GM19043 (cell line): ENCODE measurements around the gene CLDN18.

ENCODE experiments used
- ATAC-seq: cut with Tn5 transposase; IDR thresholded peaks from one replicate; pipeline ENCODE4 v1.9.1; 2021; ENCODE audit warnings: low read depth; ENCODE audit not compliant: unreplicated experiment

The CLDN18 gene

DNA sequence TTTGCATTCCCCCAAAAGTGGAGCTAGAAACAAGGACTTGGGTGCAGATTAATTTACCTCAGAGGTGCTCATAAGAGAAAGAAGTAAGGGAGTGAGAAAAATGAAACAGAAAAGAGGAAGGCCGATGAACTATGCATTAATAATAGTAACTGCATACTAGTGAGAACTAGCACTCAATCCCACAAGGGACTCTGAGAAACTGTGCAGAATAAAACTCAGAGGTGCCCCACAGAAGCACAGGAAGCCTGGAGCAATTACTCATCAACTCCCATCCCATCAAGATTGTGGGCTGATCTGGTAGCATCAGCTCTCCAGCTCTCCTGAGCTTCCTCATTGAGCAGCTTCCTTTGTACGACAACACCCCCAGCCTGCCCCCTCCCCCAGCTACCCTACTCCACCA lies 50.8 kb downstream of the CLDN18 start:
- ATAC-seq, result peak; percentile 72

DNA sequence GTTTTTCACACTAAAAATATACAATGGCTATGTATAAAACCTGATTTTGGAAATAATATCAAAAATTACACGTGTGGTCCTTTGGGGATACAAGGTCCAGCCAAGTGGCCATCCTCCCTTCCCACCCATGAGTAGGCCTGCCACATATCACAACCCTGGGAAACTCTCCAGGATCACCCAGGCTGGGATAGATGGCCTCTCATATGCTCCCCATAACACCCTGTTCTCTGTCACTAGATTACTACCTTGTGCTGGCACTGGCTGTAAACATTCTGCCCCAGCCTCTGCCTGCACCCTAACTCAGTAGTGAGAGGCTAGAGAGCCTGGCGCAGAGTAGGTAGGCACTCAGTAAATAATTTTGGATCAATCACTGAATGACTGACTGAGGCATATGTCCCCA lies 52.1 kb downstream of the CLDN18 start:
- ATAC-seq, result no peak

DNA sequence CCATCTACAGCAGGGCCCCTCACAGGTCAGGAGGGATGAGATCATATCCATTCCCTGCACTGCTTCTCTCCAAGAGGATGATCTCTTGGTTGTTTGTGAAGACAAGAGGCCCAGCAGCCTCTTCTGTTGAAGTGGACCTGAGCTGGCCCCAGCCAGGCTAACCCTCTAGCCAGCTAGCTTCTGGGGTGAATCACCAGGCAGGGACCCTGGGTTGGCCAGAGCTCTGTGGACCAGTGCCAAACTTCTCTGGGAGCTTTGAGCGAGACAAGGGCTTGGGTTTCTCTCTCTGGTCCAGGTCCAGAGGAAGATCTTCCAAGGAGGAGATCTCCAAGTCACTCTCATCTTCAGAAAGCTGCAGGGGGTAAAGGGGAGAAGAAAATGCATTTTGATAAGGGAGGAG lies 52.7 kb downstream of the CLDN18 start:
- ATAC-seq, result no peak

DNA sequence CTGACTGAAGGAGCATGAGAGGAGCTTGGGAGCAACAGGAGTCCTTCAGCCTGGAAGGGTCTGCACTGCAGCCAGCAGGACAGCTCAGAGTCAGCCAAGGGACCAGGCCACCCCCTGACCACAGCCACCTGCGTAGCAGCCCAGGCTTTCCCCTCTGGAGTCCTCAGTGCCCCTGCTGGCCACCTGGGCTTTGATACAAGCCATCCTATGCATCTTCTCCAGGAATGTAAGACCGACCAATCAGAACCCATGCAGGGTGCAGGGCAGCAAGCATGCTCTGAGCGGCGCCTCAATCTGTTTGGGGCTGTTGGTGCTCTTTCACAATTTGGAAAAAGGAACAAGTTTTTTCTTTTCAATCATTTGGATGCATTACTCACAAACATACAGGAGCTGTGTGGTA lies 53.5 kb downstream of the CLDN18 start:
- ATAC-seq, result no peak

DNA sequence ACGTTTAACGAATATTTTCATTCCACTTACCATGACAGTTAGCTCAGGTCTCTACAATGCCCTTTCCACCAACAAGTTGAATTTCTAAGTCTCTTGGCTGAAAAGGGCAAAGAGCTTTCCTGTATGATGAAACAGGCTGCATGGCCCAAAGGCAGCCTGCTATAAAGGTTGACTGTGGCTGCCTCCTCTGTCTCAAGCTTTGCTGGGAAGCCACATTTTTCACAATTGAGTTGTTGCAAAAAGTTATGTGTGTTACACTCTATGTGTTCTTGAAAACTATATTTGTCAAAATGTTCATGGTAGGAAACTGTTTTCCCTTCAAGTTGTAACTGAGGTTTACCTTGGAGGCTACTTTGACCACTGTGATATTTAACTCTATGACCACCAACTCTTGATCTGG lies 56.0 kb downstream of the CLDN18 start:
- no peak for ATAC-seq

DNA sequence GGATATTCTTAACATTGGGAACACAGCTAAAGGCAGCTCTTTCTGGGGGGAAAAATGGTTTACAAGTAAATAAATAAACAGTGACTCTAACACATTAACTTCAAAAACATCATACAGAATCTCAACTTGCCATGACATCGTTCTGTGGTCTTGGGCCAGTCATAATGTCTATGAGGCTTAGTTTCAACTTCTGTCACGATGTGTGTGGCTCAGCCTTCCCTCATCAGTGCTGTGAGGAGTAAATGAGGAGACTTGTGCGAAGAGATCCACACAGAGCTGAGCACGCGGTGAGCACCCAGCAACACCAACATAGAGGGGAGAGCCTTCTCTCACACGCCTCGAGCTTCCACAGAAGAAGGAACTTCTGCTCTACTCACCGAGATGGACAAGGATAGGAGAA lies 56.4 kb downstream of the CLDN18 start:
- peak; percentile 75 for ATAC-seq

DNA sequence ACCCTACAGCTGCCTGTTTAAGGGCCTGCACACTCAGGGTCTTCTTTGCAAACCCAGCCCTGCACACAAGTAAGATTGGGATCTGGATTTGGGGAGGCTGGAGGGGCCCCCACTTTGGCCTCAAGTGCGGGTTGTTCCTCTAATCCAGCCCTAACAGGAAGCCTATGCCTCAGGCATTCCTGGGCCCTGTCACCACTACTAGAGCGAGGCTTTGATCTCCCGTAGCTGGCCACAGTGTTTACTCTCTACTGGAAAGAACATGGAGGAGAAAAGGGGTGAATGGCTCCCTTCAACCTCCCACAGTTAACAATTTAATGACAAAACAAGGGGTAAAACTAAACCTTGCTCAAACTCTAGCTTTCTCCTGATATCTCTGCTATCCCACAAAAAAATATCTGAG lies 57.0 kb downstream of the CLDN18 start:
- ATAC-seq, result no peak

DNA sequence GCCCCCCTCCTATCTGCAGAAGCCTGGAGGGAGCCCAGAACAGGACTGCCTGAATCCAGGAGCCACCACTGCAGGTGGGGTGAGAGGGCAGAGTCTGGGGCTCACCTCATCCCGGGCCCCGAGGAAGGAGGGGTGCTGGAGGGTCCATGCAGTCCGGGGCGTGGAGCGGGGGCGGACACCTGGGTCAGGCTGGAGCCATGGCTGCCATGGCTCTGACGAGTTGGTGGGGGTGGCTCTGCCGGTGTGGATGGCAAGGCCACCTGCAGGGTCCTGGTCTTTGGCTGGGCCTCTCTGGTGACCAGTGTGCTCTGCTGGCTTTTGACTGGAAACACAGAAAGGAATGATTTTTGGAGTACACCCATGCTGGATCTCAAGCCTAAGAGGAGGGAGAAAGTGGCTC lies 58.1 kb downstream of the CLDN18 start:
- ATAC-seq, result no peak

DNA sequence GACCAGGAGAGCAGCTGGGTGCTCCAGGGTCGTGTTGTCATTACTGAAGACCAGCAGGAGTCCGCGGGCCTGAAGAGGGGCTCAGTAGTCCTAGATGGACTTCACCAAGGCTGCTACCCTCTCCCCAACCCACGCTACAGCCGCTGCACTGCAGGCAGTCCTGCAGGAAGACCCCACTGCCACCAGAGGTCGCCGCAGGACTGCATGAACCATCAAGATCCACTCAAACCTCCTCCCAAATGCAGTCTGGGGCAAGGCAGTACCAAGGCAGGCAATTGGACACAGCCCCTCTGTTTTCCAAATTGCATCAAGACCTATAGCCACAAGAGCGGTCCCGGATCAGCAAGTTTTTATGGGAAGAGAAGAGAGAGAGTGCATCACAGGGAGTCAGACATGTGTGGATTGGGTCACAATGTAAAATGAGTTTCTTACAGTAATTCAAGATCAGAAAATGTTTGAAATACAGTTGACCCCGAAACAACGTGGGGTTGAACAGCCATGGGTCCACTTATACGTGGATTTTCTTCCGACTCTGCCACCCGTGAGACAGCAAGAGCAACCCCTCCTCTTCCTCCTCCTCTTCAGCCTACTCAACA lies 58.7 kb downstream of the CLDN18 start:
- peak; percentile 66 for ATAC-seq

DNA sequence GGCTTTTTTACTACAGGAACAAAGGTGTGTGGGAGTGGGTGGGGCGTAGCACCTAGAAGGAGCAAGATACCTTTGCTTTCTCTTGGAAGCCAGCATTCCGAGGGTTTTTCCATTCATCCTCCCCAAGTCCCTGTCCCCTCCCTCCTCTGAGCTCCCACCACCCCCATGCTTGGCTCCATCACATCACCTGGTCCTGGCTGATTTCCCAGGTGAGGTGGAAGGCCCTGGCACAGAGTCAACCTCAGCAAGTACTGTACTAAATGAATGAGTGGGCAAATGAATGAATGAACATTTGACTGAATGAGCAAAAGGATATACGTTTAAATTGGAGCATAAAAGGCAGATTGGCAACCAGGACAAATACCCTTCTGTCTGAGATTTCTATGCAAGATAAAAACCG lies 60.0 kb downstream of the CLDN18 start:
- no peak for ATAC-seq

DNA sequence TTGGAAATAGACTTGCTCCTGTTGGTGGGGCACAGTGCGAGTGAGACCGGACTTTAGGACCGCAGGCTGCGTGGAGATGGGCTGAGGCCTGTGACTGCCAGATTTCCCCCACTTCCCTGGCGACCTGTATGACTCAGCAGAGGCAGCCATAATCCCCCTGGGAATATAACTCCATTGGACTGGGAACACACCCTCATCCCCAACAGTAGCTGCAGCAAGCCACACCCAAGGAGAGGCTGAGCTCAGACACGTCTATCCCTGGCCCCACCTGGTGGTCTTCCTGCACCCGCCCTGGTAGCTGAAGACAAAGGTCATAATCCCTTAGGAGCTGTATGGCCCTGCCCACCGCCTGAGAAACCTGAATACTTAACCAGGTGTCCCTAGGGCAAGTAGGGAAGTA lies 62.8 kb downstream of the CLDN18 start:
- no peak for ATAC-seq

DNA sequence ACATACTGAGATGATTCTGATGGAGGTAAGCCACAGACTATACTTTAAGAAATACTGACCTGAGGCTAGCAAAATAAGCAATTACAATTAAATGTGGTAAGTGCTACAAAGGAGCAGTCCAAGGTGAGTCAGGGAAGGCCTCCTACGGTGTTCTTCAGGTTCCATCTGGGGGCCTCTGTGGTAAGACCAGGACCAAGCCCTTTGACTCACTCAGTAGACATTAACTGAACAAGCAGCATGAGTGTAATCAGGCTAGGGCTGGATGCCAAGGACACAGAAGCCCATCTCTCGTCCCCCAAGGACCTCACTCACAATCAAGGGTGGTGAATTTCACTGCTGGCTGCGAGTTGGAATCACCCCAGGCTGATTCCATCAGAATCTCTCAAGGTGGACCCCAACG lies 68.1 kb downstream of the CLDN18 start:
- no peak for ATAC-seq

DNA sequence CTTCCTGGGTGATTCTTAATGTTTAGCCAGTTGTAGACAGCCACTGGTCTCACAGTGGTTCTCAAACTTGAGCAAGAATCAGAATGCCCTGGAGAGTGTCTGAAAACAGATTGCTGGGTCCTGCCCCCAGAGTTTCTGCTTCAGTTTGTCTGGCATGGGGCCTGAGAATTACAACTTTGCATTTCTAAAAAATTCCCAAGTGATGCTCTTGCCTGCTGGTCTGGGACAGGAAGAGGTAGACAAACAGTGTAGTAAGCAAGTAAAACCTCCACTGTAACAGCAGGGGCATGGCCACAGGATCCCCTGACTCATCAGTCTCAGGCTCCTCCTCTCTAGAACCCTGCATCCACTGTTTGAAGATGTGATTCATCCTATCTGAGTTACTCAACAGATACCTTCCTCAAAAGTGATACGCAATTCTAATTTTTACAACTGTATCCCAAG lies 69.0 kb downstream of the CLDN18 start:
- ATAC-seq, result no peak

DNA sequence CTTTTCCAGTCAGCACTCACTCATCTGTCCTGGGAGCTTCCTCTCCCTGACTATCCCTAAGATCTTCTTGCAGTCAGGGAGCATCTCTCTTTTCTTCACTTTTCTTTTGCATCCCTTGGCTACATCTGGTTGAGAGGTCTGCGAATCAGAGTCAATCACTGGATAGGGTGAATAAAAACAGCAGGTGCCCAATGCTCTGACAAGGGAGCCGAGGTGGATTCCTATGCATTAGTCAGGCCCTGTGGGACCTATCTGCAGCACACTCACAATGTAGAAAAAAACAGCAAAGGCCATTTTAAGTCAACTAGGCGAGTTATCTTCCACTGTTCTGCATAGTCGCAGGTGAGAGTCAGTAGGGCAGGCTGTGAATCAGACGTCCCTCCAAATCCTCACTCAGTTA lies 69.9 kb downstream of the CLDN18 start:
- ATAC-seq, result no peak

DNA sequence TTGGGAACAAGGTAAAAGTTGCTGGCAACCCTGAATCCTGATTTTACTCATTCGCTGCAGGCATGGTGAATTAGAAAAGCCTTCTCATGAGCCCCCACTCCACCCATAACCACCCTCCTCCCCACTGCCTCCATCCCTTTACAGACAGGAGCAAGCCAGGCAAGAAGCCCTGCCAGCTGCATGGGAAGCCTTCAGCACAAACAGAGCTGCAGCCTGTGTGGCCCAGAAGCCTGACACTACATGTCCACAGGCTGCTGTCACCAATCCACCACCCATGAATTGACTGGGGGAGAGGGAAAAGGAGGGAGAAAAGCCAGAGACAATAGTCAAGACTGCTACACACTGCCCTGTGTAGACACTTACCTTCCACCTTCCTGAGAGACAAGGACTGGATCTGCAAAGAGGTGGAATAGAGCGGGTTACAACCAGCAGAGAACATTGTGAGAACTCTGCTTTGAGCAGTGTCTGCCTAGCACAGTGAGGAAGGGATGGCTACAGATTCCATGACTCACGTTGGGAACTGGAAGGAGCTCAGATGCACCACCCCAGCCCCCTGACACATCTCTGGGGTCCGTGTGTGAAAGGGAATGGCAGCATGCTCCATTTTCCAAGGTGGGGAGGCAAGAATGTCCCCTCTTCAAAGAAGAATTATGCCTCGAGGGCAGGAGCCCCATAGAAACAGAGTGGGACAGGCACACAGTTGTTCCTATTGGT lies 71.6 kb downstream of the CLDN18 start:
- ATAC-seq, result no peak

DNA sequence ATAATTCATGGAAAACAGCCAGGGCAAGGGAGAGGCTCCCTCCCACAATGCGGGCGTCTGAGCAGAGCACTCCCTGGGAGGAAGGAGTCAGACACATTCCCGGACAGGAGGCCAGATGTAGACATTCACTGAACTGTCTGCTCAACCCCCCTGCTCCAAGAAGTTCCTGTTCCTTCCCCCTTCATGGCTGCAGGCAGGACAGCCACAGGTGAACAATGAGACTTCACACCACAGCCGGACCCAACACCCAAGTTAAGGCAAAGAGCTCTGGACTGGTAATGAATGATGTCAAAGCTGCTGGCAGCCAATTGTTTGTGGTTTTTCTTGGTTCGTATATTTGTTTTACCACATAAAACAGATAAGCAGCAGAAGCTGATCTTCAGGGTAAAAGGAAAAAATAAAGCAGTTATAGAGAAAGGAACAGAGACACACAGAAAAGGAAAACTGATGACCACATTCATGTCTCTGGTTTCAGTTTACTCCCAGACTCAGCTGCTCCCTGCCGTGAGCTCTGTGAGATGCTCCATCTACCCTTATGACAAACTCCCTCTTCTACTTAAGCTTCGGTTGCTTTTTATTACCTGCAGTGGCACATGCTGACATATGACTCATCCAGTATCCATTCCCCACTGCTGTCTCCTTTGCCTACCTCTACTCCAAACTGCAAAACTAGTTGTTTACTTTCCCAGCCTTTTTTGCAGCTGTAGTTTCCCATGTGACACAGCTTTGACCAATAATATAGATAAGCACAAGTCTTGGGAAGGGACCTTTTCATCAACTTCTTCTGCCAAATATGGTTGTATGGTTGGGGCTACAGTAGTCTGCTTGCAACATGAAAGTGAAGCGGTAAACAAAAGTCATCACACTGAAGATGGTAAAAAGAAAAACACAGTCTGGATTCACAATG lies 72.4 kb downstream of the CLDN18 start:
- no peak for ATAC-seq

DNA sequence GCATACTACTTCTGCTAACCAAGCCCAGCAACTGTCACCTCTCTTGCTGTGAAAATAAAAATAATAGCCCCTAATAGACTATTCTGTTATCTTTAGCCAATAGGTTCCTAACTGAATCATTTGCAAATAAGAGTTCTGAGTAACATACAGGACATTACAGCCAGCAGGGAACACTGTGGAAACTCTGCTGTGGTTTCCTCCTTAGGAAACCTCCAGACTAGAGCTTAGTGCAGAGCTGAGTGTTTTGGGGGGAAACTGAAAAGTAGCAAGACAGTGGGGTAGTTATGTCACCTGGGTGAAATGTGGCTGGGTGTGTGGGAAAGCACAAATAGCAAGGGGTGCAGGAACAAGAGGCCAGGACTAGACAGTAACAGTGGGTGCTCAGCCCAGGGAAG lies 73.0 kb downstream of the CLDN18 start:
- ATAC-seq, result no peak
